ENCODE results near the gene SPSB1.

SPSB1 gene

GRCh38 chr1:9320520-9321479 lies 28.1 kb downstream of the SPSB1 start:
- peak; percentile 75 for DNase-seq

GRCh38 chr1:9321480-9321849 lies 28.8 kb downstream of the SPSB1 start:
- no peak for DNase-seq

- no peak for DNase-seq
Observed at GRCh38 chr1:9321986-9322660, 29.4 kb downstream of the SPSB1 start.

DNA sequence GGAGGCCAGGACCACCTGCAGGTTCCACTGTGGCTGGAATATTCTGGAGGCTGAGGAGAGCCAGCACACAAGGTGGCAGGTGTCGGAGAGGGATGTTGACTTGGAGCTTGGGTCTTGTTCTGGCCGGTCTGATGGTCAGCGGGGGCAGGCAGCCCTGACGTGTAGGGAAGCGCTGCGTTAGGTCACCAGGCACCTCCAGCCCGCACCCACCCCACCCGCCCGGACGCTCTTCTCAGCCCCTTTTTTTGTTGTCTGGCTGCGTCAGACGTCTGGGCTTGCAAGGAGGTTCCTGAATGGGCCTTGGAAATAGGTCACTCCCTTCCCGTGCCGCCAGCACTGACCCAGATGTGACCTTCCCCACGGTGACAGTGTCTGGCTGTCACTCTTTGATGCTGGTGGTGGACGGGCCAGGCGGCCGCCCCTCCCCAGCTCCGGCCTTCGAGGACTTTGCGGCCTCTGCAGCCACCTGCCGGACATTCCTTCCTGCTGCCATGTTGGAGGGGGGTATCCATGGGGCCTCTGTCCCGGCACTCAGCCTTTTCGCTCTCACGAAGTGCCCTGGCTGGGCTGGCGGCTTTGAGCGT lies 30.1 kb downstream of the SPSB1 start:
- DNase-seq, result peak; percentile 89

- no peak for DNase-seq
Observed at GRCh38 chr1:9324246-9325096, 31.8 kb downstream of the SPSB1 start.

DNA sequence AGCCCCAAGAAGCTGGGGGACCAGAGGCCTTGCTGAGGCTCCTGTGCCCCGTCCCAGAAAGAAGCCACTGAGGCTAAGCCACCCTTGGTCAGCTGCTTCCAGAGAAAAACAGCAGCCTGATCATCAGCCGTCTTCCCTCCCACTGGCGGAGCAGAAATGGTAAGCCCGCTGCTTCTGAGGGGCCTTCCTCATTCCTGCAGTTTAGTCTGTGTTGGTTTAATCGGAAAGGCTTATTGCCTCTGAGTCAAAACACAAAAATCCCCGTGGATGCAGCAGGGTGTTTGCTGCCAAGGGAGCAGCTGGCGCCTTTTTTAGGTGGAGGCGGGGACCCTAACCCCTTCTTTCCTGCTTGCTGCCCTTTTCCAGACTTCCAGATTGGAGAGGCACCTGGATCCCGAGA lies 33.9 kb downstream of the SPSB1 start:
- DNase-seq, result peak; percentile 69

GRCh38 chr1:9328201-9328600 lies 35.5 kb downstream of the SPSB1 start:
- DNase-seq, result no peak

- no peak for DNase-seq
Observed at GRCh38 chr1:9328715-9329114, 36.0 kb downstream of the SPSB1 start.

DNA sequence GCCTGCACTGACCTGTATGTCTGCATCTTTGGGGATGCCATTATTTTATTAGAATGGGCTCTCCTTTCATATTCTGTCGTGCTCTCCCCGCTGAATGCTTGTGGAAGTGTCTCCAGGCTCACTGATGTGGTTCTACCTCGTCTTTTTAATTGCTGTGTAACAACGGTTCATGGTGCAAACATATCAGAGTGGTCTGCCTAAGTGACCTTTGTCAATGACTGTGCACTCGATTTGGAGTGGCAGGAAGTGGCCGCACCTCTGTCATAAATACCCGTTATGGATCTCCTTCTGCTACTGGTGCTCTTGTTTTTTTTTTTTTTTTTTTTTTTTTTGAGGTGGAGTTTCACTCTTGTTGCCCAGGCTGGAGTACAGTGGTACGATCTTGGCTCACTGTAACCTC lies 38.3 kb downstream of the SPSB1 start:
- DNase-seq, result no peak

- DNase-seq, result no peak
Observed at GRCh38 chr1:9331558-9332346, 39.1 kb downstream of the SPSB1 start.

DNA sequence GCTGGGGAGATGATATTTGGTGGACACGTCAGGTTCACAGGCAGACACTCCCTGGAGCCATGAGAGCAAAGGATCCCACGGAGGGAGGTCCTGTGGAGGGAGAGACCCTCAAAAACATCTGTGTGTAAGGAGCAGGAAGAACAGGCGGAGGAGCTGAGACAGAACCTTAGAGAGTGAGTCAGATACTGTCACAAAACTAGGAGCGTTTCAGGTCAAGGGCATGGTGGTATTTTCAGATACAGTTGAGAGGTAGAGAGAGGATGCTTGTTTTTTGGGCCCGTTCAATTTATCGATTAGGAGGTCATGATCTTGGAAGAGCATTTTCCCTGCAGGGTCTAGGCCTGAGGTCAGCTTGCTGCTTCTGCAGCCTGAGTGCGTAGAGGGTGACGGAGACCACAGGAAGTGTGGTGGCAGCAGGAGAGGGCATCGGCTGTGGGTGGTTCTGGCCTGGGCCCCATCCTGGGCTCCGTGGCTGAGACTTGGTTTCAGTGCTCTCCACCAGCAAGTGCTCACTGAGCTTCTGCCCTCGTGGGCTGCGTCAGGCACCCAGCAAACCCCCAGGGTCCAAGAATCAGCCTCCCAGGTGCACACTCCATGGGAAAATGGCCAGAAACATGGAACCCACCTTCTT lies 39.9 kb downstream of the SPSB1 start:
- no peak for DNase-seq

DNA sequence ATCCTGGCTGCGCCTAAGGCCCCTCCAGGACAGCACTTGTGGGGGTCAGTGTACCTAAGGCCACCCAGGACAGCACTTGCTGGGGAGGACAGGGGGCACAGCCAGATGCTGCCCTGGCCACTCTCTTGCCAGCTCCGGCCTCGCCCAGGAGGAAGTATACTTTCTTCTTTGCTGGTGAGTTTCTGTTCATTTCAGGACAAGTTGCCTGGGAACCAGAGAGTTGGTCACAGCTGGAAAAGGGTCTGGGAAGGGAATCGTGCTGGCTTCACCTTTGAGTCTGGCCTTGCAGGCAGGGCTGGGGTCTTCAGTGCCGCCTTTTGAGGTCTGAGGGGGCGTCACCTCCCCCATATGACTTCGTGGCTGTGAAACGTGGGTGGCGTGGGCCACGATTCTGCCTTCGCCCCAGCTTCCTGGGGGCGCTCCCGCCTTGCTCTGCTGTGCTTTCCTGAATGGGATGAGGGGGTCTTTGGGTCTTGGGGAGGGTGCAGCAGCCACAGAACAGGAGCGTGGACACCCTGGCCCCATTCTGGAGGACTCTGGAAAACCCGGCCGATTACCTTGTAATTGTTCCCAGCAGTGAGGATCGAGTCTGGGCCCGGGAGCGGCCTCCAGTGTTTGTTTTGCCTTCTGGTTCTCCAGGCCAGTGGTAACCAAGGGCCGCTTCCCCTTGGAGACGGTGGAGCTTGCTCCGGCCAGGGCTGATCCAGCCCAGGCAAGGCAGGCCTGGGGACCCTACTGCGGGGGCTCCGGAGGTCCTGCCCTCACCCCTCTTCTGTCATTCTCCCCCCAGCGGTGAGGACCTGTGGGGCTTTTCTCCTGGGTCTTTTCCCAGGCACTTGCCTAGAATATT lies 45.9 kb downstream of the SPSB1 start:
- peak; percentile 53 for DNase-seq

- DNase-seq, result peak; percentile 36
Observed at GRCh38 chr1:9340172-9340854, 47.6 kb downstream of the SPSB1 start.

GRCh38 chr1:9340864-9341263 lies 48.2 kb downstream of the SPSB1 start:
- DNase-seq, result no peak

GRCh38 chr1:9341301-9341845 lies 48.7 kb downstream of the SPSB1 start:
- no peak for DNase-seq

GRCh38 chr1:9343269-9343668 lies 50.6 kb downstream of the SPSB1 start:
- DNase-seq, result no peak

DNA sequence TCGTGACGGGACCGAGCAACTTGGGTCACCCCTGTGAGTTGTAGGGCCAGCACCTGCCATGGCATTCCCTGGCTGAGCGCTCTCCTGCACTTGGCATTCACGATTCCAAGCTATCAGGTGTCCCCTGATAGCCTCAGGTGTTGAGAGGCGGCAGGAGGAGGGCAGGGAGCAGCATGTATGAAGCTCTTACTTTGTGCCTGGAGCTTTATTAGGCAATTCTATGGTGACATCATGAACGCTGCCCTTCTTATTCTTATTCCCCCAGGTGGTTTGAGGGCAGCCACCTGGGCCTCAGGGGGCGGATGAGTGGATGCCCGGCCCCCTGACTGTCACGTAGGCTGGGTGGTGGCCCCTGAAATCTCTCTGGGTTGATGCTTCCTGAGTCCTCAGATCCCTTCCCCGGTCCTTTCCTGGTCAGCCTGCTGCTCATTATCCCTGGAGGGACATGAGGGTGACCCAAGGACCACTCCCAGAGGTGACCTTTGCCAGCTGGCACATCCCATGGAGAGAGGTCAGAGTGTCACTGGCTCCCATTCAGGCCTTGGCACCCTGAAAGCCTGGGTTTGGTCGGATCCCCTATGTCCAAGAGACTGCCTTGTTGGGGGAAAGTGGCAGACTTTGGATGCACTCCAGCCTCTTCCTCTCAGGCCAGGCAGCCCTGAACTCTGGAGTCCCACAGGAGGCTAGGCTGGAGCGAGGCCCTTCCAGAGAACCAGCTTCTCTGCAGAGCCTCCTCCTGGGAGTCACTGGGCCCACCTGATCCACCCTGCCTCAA lies 51.9 kb downstream of the SPSB1 start:
- no peak for DNase-seq

GRCh38 chr1:9345471-9345870 lies 52.8 kb downstream of the SPSB1 start:
- DNase-seq, result no peak

DNA sequence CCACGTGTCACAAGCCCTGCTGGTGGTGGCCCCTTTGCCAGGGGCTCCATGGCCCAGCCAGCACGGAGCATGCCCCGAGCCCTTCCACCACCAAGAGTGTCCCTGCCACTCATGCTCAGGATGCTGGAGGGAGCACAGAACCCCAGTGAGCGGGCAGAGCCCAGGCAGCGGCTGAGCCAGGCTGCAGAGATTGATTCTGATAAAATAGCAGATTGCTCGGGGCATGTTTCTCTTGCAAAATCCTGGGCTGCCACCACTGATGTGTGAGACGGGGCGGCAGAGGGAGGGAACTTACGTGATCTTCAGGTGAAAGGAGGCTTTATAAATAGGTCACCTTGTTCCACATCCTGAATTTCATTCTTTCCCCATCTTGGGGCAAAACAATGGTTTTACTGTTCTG lies 53.2 kb downstream of the SPSB1 start:
- no peak for DNase-seq
